B cell (primary cell): ENCODE results near the gene GLOD4. TPM values are rescaled to one million over a fixed set of nuclear protein-coding genes. Genes with fewer than 3 reads are reported as not detected.

Experiments used
- ATAC-seq: fragments of 200-7000 bp; cut with Tn5 transposase; one replicate; pipeline ENCODE4 v1.10.0; 2021; ENCODE audit warnings: low read depth, mild to moderate bottlenecking, moderate number of reproducible peaks, moderate library complexity
- CTCF ChIA-PET: fragments of 350-600 bp; sonication (Branson Sonifier 250); formaldehyde crosslinking; loops from one replicate; lab custom pipeline; 2021; ENCODE audit warnings: antibody characterized with exemption, inconsistent platforms; lab: Charles Lee
- POLR2A ChIA-PET: fragments of 350-600 bp; sonication (Branson Sonifier 250); formaldehyde crosslinking; loops from one replicate; lab custom pipeline; 2021; ENCODE audit warnings: antibody characterized with exemption; lab: Charles Lee
- DNase-seq: peaks from one replicate; pipeline ENCODE4 v3.0.0; 2013
- H2AFZ ChIP-seq: 2 replicates; pipeline ENCODE4 v1.6.1; 2012; ENCODE audit warnings: mild to moderate bottlenecking, low read depth, low read length; ENCODE audit not compliant: insufficient read depth, poor library complexity, severe bottlenecking
- H3K27ac ChIP-seq, 2 donors: 1 replicate in 1 of 2; 2 replicates in 1 of 2; pipeline ENCODE4 v1.5.1; 2012 to 2013; ENCODE audit warnings: low read length in 2 of 2, mild to moderate bottlenecking in 2 of 2, moderate library complexity in 1 of 2
- H3K27me3 ChIP-seq, 4 experiments: fragments of 200-600 bp in 1 of 4; sonication (generic) in 1 of 4; replicated peaks in 1 of 4; 1 replicate in 2 of 4; 2 replicates in 2 of 4; pipeline versions ENCODE4 v1.6.1 to v1.7.0; 2013 to 2016; ENCODE audit warnings: low read length in 3 of 4, mild to moderate bottlenecking in 2 of 4, mixed read lengths in 1 of 4, moderate library complexity in 1 of 4; ENCODE audit not compliant: insufficient read depth in 4 of 4, control insufficient read depth in 3 of 4; ENCODE audit errors: control extremely low read depth in 1 of 4
- H3K36me3 ChIP-seq, 2 experiments: replicated peaks in 1 of 2; 1 replicate in 1 of 2; 2 replicates in 1 of 2; pipeline versions ENCODE4 v1.6.1 to v1.7.1; 2013; ENCODE audit warnings: low read length in 1 of 2; ENCODE audit not compliant: insufficient read depth in 2 of 2, control insufficient read depth in 1 of 2; ENCODE audit errors: control extremely low read depth in 1 of 2, extremely low read depth in 1 of 2
- H3K4me1 ChIP-seq, 2 donors: fragments of 200-600 bp in 1 of 2; sonication (generic) in 1 of 2; 1 replicate in 1 of 2; 2 replicates in 1 of 2; pipeline versions ENCODE4 v1.5.1 to v1.6.1; 2013 to 2017; ENCODE audit warnings: low read length in 2 of 2; ENCODE audit not compliant: control insufficient read depth in 2 of 2, insufficient read depth in 2 of 2
- H3K4me2 ChIP-seq: replicated peaks from 2 replicates; pipeline ENCODE3; 2012; ENCODE audit warnings: mild to moderate bottlenecking, low read depth, low read length; ENCODE audit not compliant: poor library complexity, severe bottlenecking
- H3K4me3 ChIP-seq, 5 experiments: fragments of 200-600 bp in 1 of 5; sonication (generic) in 1 of 5; 1 replicate in 3 of 5; 2 replicates in 2 of 5; pipeline versions ENCODE4 v1.5.1 to v1.7.0; 2011 to 2016; ENCODE audit warnings: low read length in 4 of 5, mild to moderate bottlenecking in 4 of 5, low read depth in 2 of 5, control low read depth in 1 of 5, moderate library complexity in 1 of 5; ENCODE audit not compliant: insufficient read depth in 1 of 5; ENCODE audit errors: control extremely low read depth in 1 of 5, extremely low read depth in 1 of 5
- H3K79me2 ChIP-seq: fragments of 200-600 bp; sonication (generic); one replicate; pipeline ENCODE4 v1.6.0; 2016; ENCODE audit warnings: low read length; ENCODE audit not compliant: control insufficient read depth, insufficient read depth
- H3K9ac ChIP-seq: fragments of 200-600 bp; sonication (generic); 2 replicates; pipeline ENCODE4 v1.6.1; 2017; ENCODE audit warnings: mild to moderate bottlenecking, low read length, moderate library complexity
- H3K9me3 ChIP-seq, 3 donors: one replicate each; pipeline versions ENCODE4 v1.6.1 to v1.7.1; 2013; ENCODE audit warnings: low read length in 2 of 3; ENCODE audit not compliant: control insufficient read depth in 2 of 3, insufficient read depth in 1 of 3; ENCODE audit errors: control extremely low read depth in 1 of 3
- H4K20me1 ChIP-seq: 2 replicates; pipeline ENCODE4 v1.6.0; 2012; ENCODE audit warnings: mild to moderate bottlenecking, low read length; ENCODE audit not compliant: insufficient read depth, control insufficient read depth, poor library complexity, severe bottlenecking
- H3K27ac Mint-ChIP-seq: one replicate; pipeline ENCODE4 v1.8.0; 2021; ENCODE audit warnings: mixed read lengths
- H3K27me3 Mint-ChIP-seq: one replicate; pipeline ENCODE4 v1.8.0; 2021; ENCODE audit warnings: mixed read lengths
- H3K4me1 Mint-ChIP-seq: one replicate; pipeline ENCODE4 v1.8.0; 2021; ENCODE audit warnings: mixed read lengths
- H3K4me3 Mint-ChIP-seq: one replicate; pipeline ENCODE4 v1.8.0; 2021; ENCODE audit warnings: mixed read lengths
- H3K9me3 Mint-ChIP-seq: one replicate; pipeline ENCODE4 v1.8.0; 2022; ENCODE audit warnings: mixed read lengths; ENCODE audit not compliant: insufficient read depth
- EZH2 ChIP-seq: IDR thresholded peaks from 2 replicates; pipeline ENCODE4 v1.6.1; 2012; ENCODE audit warnings: borderline replicate concordance, low read depth, mild to moderate bottlenecking, moderate library complexity, low read length; ENCODE audit not compliant: insufficient read depth, poor library complexity, severe bottlenecking
- WGBS: methylation state at CpG from one replicate; pipeline ENCODE4 v1.1.5; 2013; ENCODE audit warnings: missing lambda C conversion rate; ENCODE audit not compliant: insufficient coverage; 5-methylcytosine and 5-hydroxymethylcytosine counted together
- intact Hi-C: fragments of 100-400 bp; cut with micrococcal nuclease; formaldehyde crosslinking; loops from one replicate; pipeline ENCODE4 v1.10.0; 2022
- polyA minus RNA-seq: library from RNA; depleted of rRNA, polyadenylated mRNA; stranded (reverse); fragments of >200 nt; gene quantifications from 2 replicates; pipeline ENCODE4 v1.2.3, GENCODE V29; 2012
- polyA plus RNA-seq: library from polyadenylated mRNA; depleted of rRNA; stranded (reverse); fragments of >200 nt; gene quantifications from 2 replicates; pipeline ENCODE4 v1.2.3, GENCODE V29; 2012
- total RNA-seq, 2 donors: library from RNA; stranded (reverse); fragments of 120-200 nt in 1 of 2; gene quantifications; 1 replicate in 1 of 2; 2 replicates in 1 of 2; pipeline versions ENCODE4 v1.2.3 to v1.2.4, GENCODE V29; 2013 to 2022
- TF ChIP-seq, protein P1 (sequence below): fragments of 200-600 bp; IDR thresholded peaks from one replicate; pipeline ENCODE4 v1.8.0; 2022; ENCODE audit warnings: antibody characterized with exemption, mild to moderate bottlenecking

Gene GLOD4, protein sequence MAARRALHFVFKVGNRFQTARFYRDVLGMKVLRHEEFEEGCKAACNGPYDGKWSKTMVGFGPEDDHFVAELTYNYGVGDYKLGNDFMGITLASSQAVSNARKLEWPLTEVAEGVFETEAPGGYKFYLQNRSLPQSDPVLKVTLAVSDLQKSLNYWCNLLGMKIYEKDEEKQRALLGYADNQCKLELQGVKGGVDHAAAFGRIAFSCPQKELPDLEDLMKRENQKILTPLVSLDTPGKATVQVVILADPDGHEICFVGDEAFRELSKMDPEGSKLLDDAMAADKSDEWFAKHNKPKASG
- total RNA-seq (69.3 and 77.4 TPM in 2 replicates), polyA plus RNA-seq (24.0 and 44.3 TPM in 2 replicates), polyA minus RNA-seq (28.3 and 44.9 TPM in 2 replicates)
- total RNA-seq (2013) = 69.8 TPM

DNA sequence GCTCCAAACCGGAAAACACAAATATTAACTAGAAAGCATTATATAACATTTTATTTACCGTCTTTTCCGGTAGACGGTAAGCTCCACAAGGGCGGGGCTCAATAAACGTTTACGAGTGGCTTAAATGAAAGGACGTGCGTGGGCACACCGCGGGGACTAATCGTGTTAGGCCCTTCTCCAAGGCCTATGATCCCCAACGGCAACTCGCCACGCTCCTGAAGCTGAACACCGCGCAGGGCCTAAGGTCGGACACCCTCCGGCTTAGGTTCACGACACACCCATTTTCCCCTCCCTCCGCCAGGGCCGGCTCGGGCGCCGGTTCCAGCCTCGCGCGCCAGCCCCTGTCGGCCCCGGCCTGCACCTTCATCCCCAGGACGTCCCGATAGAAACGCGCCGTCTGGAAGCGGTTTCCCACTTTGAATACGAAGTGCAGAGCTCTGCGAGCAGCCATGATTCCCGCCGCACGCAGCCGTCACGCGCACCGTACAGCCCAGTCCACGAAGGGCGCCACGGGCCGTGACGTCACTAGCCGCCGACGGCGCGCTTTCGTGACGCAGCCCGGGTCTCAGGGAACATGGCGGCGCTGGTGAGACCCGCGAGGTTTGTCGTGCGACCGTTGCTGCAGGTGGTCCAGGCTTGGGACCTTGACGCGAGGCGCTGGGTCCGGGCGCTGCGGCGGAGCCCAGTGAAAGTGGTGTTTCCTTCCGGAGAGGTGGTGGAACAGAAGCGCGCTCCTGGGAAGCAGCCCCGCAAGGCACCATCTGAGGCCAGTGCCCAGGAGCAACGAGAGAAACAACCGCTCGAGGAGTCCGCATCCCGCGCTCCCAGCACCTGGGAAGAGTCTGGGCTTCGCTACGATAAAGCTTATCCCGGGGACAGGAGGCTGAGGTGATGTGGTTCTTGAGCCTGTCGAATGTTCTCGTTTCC lies at the start of gene GLOD4, which contains the start of gene MRM3:
Gene GLOD4 (minus strand): TSS at position 476 of the 927 bp plus-strand sequence. CDS start 25 bp downstream, at position 451.
Gene MRM3 (plus strand): TSS at position 549 of the 927 bp plus-strand sequence. CDS start 26 bp downstream, at position 575.
- Histone ChIP-seq H3K9me3 (no peaks in the 10 kb centered on the region), H3K27ac (peak within 1 kb of the TSS; percentile 83 to 95), H3K4me2 (peak within 1 kb of the TSS; percentile 89), H3K79me2 (peaks cover 75% of the 10 kb centered on the region), H3K27me3 (no peaks in the 10 kb centered on the region), H4K20me1 (peaks cover 9% of the 10 kb centered on the region), H3K4me3 (peak within 1 kb of the TSS; percentile 79 to 100 (median 93)), H3K4me1 (peaks cover 16 to 20% of the 10 kb centered on the region in 2 donors), H3K36me3 (peaks cover 0 to 18% of the 10 kb centered on the region in 2 experiments), H2AFZ (peak within 1 kb of the TSS; percentile 99), H3K9ac (peak within 1 kb of the TSS; percentile 94)
- POLR2A ChIA-PET = interaction anchor here (0.8 kb wide), 2 partner anchors 10 to 274 kb away, joined by 3 read pairs; no protein-coding TSS in a partner anchor
- peak; percentile 95 for ATAC-seq
- TF ChIP-seq EZH2 = no peak
- TF ChIP-seq, protein P1, sequence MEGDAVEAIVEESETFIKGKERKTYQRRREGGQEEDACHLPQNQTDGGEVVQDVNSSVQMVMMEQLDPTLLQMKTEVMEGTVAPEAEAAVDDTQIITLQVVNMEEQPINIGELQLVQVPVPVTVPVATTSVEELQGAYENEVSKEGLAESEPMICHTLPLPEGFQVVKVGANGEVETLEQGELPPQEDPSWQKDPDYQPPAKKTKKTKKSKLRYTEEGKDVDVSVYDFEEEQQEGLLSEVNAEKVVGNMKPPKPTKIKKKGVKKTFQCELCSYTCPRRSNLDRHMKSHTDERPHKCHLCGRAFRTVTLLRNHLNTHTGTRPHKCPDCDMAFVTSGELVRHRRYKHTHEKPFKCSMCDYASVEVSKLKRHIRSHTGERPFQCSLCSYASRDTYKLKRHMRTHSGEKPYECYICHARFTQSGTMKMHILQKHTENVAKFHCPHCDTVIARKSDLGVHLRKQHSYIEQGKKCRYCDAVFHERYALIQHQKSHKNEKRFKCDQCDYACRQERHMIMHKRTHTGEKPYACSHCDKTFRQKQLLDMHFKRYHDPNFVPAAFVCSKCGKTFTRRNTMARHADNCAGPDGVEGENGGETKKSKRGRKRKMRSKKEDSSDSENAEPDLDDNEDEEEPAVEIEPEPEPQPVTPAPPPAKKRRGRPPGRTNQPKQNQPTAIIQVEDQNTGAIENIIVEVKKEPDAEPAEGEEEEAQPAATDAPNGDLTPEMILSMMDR = no peak
- H3K4me3 Mint-ChIP-seq = peak within 1 kb of the TSS; percentile 97
- WGBS = under 1% methylated on average over 86 of the region's 87 CpGs
- no peaks in the 10 kb centered on the region for H3K27me3 Mint-ChIP-seq
- DNase-seq = peak; percentile 96
- intact Hi-C loops = loop anchor here (1.0 to 5.0 kb wide), 4 partner anchors 30 to 214 kb away; partner anchors contain the start of genes GEMIN4 and VPS53
- CTCF ChIA-PET = interaction anchor here (1.7 to 2.4 kb wide), 3 partner anchors 29 to 215 kb away, joined by 6 to 16 read pairs (median 6); partner anchors contain the start of gene TIMM22
- no peaks in the 10 kb centered on the region for H3K9me3 Mint-ChIP-seq
- peak within 1 kb of the TSS; percentile 97 for H3K27ac Mint-ChIP-seq
- H3K4me1 Mint-ChIP-seq = peaks cover 27% of the 10 kb centered on the region
